HepG2 (cell line): Measurements from ENCODE around the gene DOLK. TPM values are rescaled to one million over a fixed set of nuclear protein-coding genes. Genes with fewer than 3 reads are reported as not detected.
A peak's percentile ranks its signal among the peaks of the same experiment; 100 is the strongest.

Experiments used
- AFF4 ChIP-seq: sonication (generic); formaldehyde crosslinking; IDR thresholded peaks from 2 replicates; pipeline ENCODE4 v1.4.0; 2020; ENCODE audit warnings: missing genetic modification reagents
- ATF2 ChIP-seq: sonication (generic); formaldehyde crosslinking; IDR thresholded peaks from 2 replicates; pipeline ENCODE4 v1.4.0; 2020; ENCODE audit warnings: missing genetic modification reagents
- ATRX ChIP-seq: sonication (generic); formaldehyde crosslinking; IDR thresholded peaks from 2 replicates; pipeline ENCODE4 v1.4.0; 2020; ENCODE audit warnings: missing genetic modification reagents, borderline replicate concordance
- CREB3 ChIP-seq: sonication (generic); formaldehyde crosslinking; IDR thresholded peaks from 2 replicates; pipeline ENCODE4 v1.5.0; 2020; ENCODE audit warnings: missing genetic modification reagents
- EP300 ChIP-seq, 3 experiments: sonication (generic) in 1 of 3; formaldehyde crosslinking in 1 of 3; IDR thresholded peaks; 2 replicates each; pipeline versions ENCODE4 v1.5.1 to v1.6.1; 2011 to 2020; ENCODE audit warnings: low read depth in 2 of 3, low read length in 2 of 3, borderline replicate concordance in 1 of 3, improper control_type of control experiment in 1 of 3, mild to moderate bottlenecking in 1 of 3, missing genetic modification reagents in 1 of 3, moderate library complexity in 1 of 3
- HOXA5 ChIP-seq: sonication (generic); formaldehyde crosslinking; IDR thresholded peaks from 2 replicates; pipeline ENCODE4 v1.4.0; 2020; ENCODE audit warnings: missing genetic modification reagents
- MLXIP ChIP-seq: sonication (generic); formaldehyde crosslinking; IDR thresholded peaks from 2 replicates; pipeline ENCODE4 v1.9.0; 2021; ENCODE audit warnings: missing genetic modification reagents, borderline replicate concordance
- MYPOP ChIP-seq: sonication (generic); formaldehyde crosslinking; IDR thresholded peaks from 2 replicates; pipeline ENCODE4 v1.8.1; 2023; ENCODE audit warnings: mild to moderate bottlenecking, moderate library complexity, missing genetic modification reagents
- NCOA1 ChIP-seq: sonication (generic); formaldehyde crosslinking; IDR thresholded peaks from 2 replicates; pipeline ENCODE4 v1.9.0; 2021; ENCODE audit warnings: missing genetic modification reagents
- RFXANK ChIP-seq: IDR thresholded peaks from 2 replicates; pipeline ENCODE4 v1.6.1; 2016
- ZNF274 ChIP-seq: sonication (generic); formaldehyde crosslinking; IDR thresholded peaks from 2 replicates; pipeline ENCODE4 v1.5.1; 2020; ENCODE audit warnings: mild to moderate bottlenecking, missing genetic modification reagents
- ZNF362 ChIP-seq: sonication (generic); formaldehyde crosslinking; IDR thresholded peaks from 2 replicates; pipeline ENCODE4 v1.4.0; 2020; ENCODE audit warnings: missing genetic modification reagents, mild to moderate bottlenecking, borderline replicate concordance
- ZXDC ChIP-seq: sonication (generic); formaldehyde crosslinking; IDR thresholded peaks from 2 replicates; pipeline ENCODE4 v1.5.0; 2020; ENCODE audit warnings: mild to moderate bottlenecking, missing genetic modification reagents
- polyA plus RNA-seq, 8 experiments: library from polyadenylated mRNA; depleted of rRNA in 3 of 8; stranded (reverse) in 7 of 8; unstranded in 1 of 8; fragments of >200 nt; fragmentation: Illumina TruSeq in 4 of 8; extraction: Trizol in 4 of 8; gene quantifications; 2 replicates each; pipeline versions ENCODE4 v1.2.1 to v1.2.3, GENCODE V29; 2011 to 2016; ENCODE audit warnings: low read depth in 4 of 8, missing spikeins in 1 of 8, mixed read lengths in 1 of 8; ENCODE audit not compliant: insufficient read depth in 1 of 8
- total RNA-seq, 5 experiments: library from RNA; depleted of rRNA; stranded (reverse); fragments of >200 nt; fragmentation: Illumina TruSeq; extraction: Trizol; gene quantifications; 2 replicates each; pipeline ENCODE4 v1.2.3, GENCODE V29; 2016; ENCODE audit warnings: low read depth in 1 of 5

The DOLK gene
- total and polyA plus RNA-seq, 2 of the 13 experiments (the other 11 are each of a cell fraction or from before 2014, with no cell fraction given), result 15.4 to 18.7 TPM

- no peak for TF ChIP-seq MLXIP (CRISPR knock-in tag)
- peak in 1 of 2 experiments; percentile 33; a peak in 1 of 4 replicates for TF ChIP-seq EP300 (IDR thresholded peaks at IDR 0.05; ENCODE audit: low read depth in 2 of 2, low read length in 2 of 2)
- TF ChIP-seq EP300 (CRISPR knock-in tag; IDR thresholded peaks at IDR 0.05; ENCODE audit: borderline replicate concordance), result no peak
- TF ChIP-seq ZNF362 (CRISPR knock-in tag), result no peak
- no peak for TF ChIP-seq ATRX (CRISPR knock-in tag)
- no peak for TF ChIP-seq ZNF274 (CRISPR knock-in tag)
- no peak for TF ChIP-seq RFXANK (CRISPR knock-in tag)
- TF ChIP-seq ZXDC (CRISPR knock-in tag), result no peak
- TF ChIP-seq ATF2, result no peak
- no peak for TF ChIP-seq MYPOP (CRISPR knock-in tag)
- TF ChIP-seq HOXA5 (CRISPR knock-in tag), result no peak
- TF ChIP-seq CREB3 (CRISPR knock-in tag), result no peak
- TF ChIP-seq AFF4 (CRISPR knock-in tag), result no peak
- no peak for TF ChIP-seq NCOA1 (CRISPR knock-in tag)
Measured at GRCh38 chr9:128919402-128920089, 27.9 kb downstream of the DOLK start (continued).
